ENCODE data around the gene PTCD1. TPM values are rescaled to one million over a fixed set of nuclear protein-coding genes. Genes with fewer than 3 reads are reported as not detected.

Gene PTCD1
- total and polyA plus RNA-seq, 2 donors (not counting 1 experiment from before 2014, with no cell fraction given) = 2.3 to 8.1 TPM

- no peak overlapping the region for H2AFZ ChIP-seq (ENCODE audit: low read length)
- H3K9me3 ChIP-seq (ENCODE audit: control insufficient read depth, insufficient read depth, low read depth, low read length) = no peaks in the 10 kb centered on the region
- H3K9ac ChIP-seq (ENCODE audit: insufficient read depth, low read length) = no peak overlapping the region
- H3K4me1 ChIP-seq (ENCODE audit: control insufficient read depth, extremely low read depth, insufficient read depth, low read length) = no peaks in the 10 kb centered on the region
- no peaks in the 10 kb centered on the region for H4K20me1 ChIP-seq (ENCODE audit: control insufficient read depth, extremely low read depth, insufficient read depth, low read length)
- DNase-seq (ENCODE audit: low read depth in 2 of 2) = no peak
- no peak overlapping the region for H3K27ac ChIP-seq (ENCODE audit: insufficient read depth, low read length)
- TF ChIP-seq, protein P1, sequence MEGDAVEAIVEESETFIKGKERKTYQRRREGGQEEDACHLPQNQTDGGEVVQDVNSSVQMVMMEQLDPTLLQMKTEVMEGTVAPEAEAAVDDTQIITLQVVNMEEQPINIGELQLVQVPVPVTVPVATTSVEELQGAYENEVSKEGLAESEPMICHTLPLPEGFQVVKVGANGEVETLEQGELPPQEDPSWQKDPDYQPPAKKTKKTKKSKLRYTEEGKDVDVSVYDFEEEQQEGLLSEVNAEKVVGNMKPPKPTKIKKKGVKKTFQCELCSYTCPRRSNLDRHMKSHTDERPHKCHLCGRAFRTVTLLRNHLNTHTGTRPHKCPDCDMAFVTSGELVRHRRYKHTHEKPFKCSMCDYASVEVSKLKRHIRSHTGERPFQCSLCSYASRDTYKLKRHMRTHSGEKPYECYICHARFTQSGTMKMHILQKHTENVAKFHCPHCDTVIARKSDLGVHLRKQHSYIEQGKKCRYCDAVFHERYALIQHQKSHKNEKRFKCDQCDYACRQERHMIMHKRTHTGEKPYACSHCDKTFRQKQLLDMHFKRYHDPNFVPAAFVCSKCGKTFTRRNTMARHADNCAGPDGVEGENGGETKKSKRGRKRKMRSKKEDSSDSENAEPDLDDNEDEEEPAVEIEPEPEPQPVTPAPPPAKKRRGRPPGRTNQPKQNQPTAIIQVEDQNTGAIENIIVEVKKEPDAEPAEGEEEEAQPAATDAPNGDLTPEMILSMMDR (conservative IDR thresholded peaks at IDR 0.05 in 1 of 2, IDR thresholded peaks at IDR 0.05 in 1 of 2; ENCODE audit: low read depth in 1 of 2, low read length in 2 of 2) = peak; percentile 17 to 43
- TF ChIP-seq EZH2 (IDR thresholded peaks at IDR 0.05; ENCODE audit: low read length, missing control alignments) = no peak
- no peaks in the 10 kb centered on the region for H3K27me3 ChIP-seq (ENCODE audit: control insufficient read depth, insufficient read depth, low read length)
- peaks cover 57% of the 10 kb centered on the region for H3K79me2 ChIP-seq (ENCODE audit: control insufficient read depth, insufficient read depth, low read length)
- H3K36me3 ChIP-seq (ENCODE audit: control insufficient read depth, insufficient read depth, low read length) = peaks cover 16% of the 10 kb centered on the region
- H3K4me3 ChIP-seq (replicated peaks in 1 of 4; ENCODE audit: control extremely low read depth in 1 of 4, insufficient read depth in 1 of 4, low read depth in 3 of 4, low read length in 4 of 4) = no peak overlapping the region
- no peak overlapping the region for H3K4me2 ChIP-seq (ENCODE audit: extremely low read depth, insufficient read depth, low read length)
Observed at GRCh38 chr7:99459087-99459486, 20.5 kb upstream of the PTCD1 start.

DNA sequence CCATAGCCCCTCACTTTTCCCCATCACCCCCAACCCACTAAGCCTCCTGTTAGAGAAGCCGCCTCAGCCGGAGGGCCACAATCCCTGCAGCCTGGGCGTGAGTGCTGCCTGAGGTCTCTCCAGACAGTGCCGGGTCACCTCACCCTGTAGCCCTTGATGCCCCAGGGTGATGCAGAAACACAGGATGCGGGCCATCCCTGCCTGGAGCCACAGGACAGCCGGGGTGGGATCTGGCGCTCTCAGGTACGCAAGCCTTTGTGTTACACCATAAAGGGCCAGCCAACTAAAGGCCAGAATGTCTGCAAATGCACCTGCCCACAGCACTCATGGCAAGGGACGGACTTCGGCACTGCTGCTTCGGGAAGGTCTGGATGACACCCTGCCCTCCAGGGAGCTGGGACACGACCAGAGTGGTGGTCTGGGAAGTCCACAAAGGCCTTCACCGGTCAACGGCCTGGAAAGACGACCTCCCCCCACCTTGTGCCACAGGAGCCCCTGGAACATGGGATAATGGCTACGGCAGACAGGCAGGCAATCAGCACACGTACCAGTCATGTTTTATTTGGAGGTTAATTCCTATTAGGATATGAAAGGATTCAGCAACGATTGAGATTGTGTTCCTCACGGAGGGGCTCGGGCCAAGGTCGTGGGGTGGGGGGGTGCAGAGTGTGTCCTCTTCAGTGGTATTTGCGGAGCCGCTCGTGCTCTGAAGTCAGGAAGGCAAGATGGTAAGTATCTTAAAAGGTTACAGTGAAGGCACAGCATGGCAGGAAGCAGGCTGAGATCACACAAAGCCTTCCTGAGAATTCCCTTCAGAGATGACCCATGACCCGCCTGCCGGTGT lies 19.3 kb upstream of the PTCD1 start:
- no peak for DNase-seq (ENCODE audit: low read depth in 2 of 2)
- no peaks in the 10 kb centered on the region for H3K9me3 ChIP-seq (ENCODE audit: control insufficient read depth, insufficient read depth, low read depth, low read length)
- H4K20me1 ChIP-seq (ENCODE audit: control insufficient read depth, extremely low read depth, insufficient read depth, low read length) = no peaks in the 10 kb centered on the region
- TF ChIP-seq, protein P1 (conservative IDR thresholded peaks at IDR 0.05 in 1 of 2, IDR thresholded peaks at IDR 0.05 in 1 of 2; ENCODE audit: low read depth in 1 of 2, low read length in 2 of 2) = no peak
- no peak for TF ChIP-seq EZH2 (IDR thresholded peaks at IDR 0.05; ENCODE audit: low read length, missing control alignments)
- H3K9ac ChIP-seq (ENCODE audit: insufficient read depth, low read length) = no peak overlapping the region
- H3K4me2 ChIP-seq (ENCODE audit: extremely low read depth, insufficient read depth, low read length) = no peak overlapping the region
- no peak overlapping the region for H3K4me3 ChIP-seq (replicated peaks in 1 of 4; ENCODE audit: control extremely low read depth in 1 of 4, insufficient read depth in 1 of 4, low read depth in 3 of 4, low read length in 4 of 4)
- no peak overlapping the region for H2AFZ ChIP-seq (ENCODE audit: low read length)
- H3K27me3 ChIP-seq (ENCODE audit: control insufficient read depth, insufficient read depth, low read length) = no peaks in the 10 kb centered on the region
- H3K36me3 ChIP-seq (ENCODE audit: control insufficient read depth, insufficient read depth, low read length) = peaks cover 22% of the 10 kb centered on the region
- no peak overlapping the region for H3K27ac ChIP-seq (ENCODE audit: insufficient read depth, low read length)
- peaks cover 46% of the 10 kb centered on the region for H3K79me2 ChIP-seq (ENCODE audit: control insufficient read depth, insufficient read depth, low read length)
- no peaks in the 10 kb centered on the region for H3K4me1 ChIP-seq (ENCODE audit: control insufficient read depth, extremely low read depth, insufficient read depth, low read length)

- no peak overlapping the region for H3K4me2 ChIP-seq (ENCODE audit: extremely low read depth, insufficient read depth, low read length)
- no peak overlapping the region for H3K27ac ChIP-seq (ENCODE audit: insufficient read depth, low read length)
- no peak for DNase-seq (ENCODE audit: low read depth in 2 of 2)
- H3K9me3 ChIP-seq (ENCODE audit: control insufficient read depth, insufficient read depth, low read depth, low read length) = no peaks in the 10 kb centered on the region
- H3K27me3 ChIP-seq (ENCODE audit: control insufficient read depth, insufficient read depth, low read length) = no peaks in the 10 kb centered on the region
- TF ChIP-seq EZH2 (IDR thresholded peaks at IDR 0.05; ENCODE audit: low read length, missing control alignments) = no peak
- TF ChIP-seq, protein P1 (conservative IDR thresholded peaks at IDR 0.05 in 1 of 2, IDR thresholded peaks at IDR 0.05 in 1 of 2; ENCODE audit: low read depth in 1 of 2, low read length in 2 of 2) = no peak
- no peak overlapping the region for H3K4me3 ChIP-seq (replicated peaks in 1 of 4; ENCODE audit: control extremely low read depth in 1 of 4, insufficient read depth in 1 of 4, low read depth in 3 of 4, low read length in 4 of 4)
- H4K20me1 ChIP-seq (ENCODE audit: control insufficient read depth, extremely low read depth, insufficient read depth, low read length) = no peaks in the 10 kb centered on the region
- H2AFZ ChIP-seq (ENCODE audit: low read length) = no peak overlapping the region
- H3K9ac ChIP-seq (ENCODE audit: insufficient read depth, low read length) = no peak overlapping the region
- H3K36me3 ChIP-seq (ENCODE audit: control insufficient read depth, insufficient read depth, low read length) = peaks cover 27% of the 10 kb centered on the region
- H3K79me2 ChIP-seq (ENCODE audit: control insufficient read depth, insufficient read depth, low read length) = peaks cover 39% of the 10 kb centered on the region
- H3K4me1 ChIP-seq (ENCODE audit: control insufficient read depth, extremely low read depth, insufficient read depth, low read length) = no peaks in the 10 kb centered on the region
Observed at GRCh38 chr7:99457050-99457649, 18.6 kb upstream of the PTCD1 start.

Data from fibroblast of lung (primary cell).